ENCODE results near the gene UACA. TPM values are rescaled to one million over a fixed set of nuclear protein-coding genes. Genes with fewer than 3 reads are reported as not detected.

UACA gene
- total and polyA plus RNA-seq, 2 experiments from 2014 or later = 21.5 to 35.8 TPM

- TF ChIP-seq, protein P1, sequence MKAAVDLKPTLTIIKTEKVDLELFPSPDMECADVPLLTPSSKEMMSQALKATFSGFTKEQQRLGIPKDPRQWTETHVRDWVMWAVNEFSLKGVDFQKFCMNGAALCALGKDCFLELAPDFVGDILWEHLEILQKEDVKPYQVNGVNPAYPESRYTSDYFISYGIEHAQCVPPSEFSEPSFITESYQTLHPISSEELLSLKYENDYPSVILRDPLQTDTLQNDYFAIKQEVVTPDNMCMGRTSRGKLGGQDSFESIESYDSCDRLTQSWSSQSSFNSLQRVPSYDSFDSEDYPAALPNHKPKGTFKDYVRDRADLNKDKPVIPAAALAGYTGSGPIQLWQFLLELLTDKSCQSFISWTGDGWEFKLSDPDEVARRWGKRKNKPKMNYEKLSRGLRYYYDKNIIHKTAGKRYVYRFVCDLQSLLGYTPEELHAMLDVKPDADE (IDR thresholded peaks at IDR 0.05) = no peak
- TF ChIP-seq STAT1 (IDR thresholded peaks at IDR 0.05; ENCODE audit: unreplicated experiment) (no peak), JUNB (IDR thresholded peaks at IDR 0.05; ENCODE audit: unreplicated experiment) (no peak), ZNF331 (CRISPR knock-in tag; IDR thresholded peaks at IDR 0.05; ENCODE audit: low read depth) (no peak), ZNF114 (CRISPR knock-in tag; IDR thresholded peaks at IDR 0.05) (no peak)
Measured at GRCh38 chr15:70614221-70614620, 149.1 kb downstream of the UACA start (continued).

GRCh38 chr15:70613271-70613670, 150.1 kb downstream of the UACA start:
- Histone ChIP-seq H3K4me3 (no peak overlapping the region), H3K27me3 (ENCODE audit: insufficient read depth) (no peaks in the 10 kb centered on the region), H3K27ac (ENCODE audit: low read depth) (no peak overlapping the region), H3F3A (replicated peaks; ENCODE audit: low read depth) (no peaks in the 10 kb centered on the region), H3K9me2 (ENCODE audit: insufficient read depth) (peaks cover 8% of the 10 kb centered on the region; the same call in 1 of the 2 replicates), H3K36me3 (ENCODE audit: insufficient read depth) (no peaks in the 10 kb centered on the region), H4K20me1 (replicated peaks; ENCODE audit: insufficient read depth) (no peaks in the 10 kb centered on the region), H3K4me1 (ENCODE audit: insufficient read depth) (peaks cover 10% of the 10 kb centered on the region; the same call in 1 of the 2 replicates), H3K4me2 (no peak overlapping the region), H3K79me2 (replicated peaks; ENCODE audit: insufficient read depth) (no peaks in the 10 kb centered on the region), H2AFZ (no peak overlapping the region)
- Mint-ChIP-seq H3K9me3 (no peaks in the 10 kb centered on the region), H3K27ac (no peak overlapping the region), H3K36me3 (ENCODE audit: low read depth) (no peaks in the 10 kb centered on the region), H3K27me3 (ENCODE audit: insufficient read depth, low read depth, poor library complexity) (peaks cover 1% of the 10 kb centered on the region), H3K4me1 (peaks cover 12% of the 10 kb centered on the region), H3K4me3 (no peak overlapping the region)
- no peak for DNase-seq (ENCODE audit: low spot score)
- no peak for ATAC-seq
- TF ChIP-seq, protein P2, sequence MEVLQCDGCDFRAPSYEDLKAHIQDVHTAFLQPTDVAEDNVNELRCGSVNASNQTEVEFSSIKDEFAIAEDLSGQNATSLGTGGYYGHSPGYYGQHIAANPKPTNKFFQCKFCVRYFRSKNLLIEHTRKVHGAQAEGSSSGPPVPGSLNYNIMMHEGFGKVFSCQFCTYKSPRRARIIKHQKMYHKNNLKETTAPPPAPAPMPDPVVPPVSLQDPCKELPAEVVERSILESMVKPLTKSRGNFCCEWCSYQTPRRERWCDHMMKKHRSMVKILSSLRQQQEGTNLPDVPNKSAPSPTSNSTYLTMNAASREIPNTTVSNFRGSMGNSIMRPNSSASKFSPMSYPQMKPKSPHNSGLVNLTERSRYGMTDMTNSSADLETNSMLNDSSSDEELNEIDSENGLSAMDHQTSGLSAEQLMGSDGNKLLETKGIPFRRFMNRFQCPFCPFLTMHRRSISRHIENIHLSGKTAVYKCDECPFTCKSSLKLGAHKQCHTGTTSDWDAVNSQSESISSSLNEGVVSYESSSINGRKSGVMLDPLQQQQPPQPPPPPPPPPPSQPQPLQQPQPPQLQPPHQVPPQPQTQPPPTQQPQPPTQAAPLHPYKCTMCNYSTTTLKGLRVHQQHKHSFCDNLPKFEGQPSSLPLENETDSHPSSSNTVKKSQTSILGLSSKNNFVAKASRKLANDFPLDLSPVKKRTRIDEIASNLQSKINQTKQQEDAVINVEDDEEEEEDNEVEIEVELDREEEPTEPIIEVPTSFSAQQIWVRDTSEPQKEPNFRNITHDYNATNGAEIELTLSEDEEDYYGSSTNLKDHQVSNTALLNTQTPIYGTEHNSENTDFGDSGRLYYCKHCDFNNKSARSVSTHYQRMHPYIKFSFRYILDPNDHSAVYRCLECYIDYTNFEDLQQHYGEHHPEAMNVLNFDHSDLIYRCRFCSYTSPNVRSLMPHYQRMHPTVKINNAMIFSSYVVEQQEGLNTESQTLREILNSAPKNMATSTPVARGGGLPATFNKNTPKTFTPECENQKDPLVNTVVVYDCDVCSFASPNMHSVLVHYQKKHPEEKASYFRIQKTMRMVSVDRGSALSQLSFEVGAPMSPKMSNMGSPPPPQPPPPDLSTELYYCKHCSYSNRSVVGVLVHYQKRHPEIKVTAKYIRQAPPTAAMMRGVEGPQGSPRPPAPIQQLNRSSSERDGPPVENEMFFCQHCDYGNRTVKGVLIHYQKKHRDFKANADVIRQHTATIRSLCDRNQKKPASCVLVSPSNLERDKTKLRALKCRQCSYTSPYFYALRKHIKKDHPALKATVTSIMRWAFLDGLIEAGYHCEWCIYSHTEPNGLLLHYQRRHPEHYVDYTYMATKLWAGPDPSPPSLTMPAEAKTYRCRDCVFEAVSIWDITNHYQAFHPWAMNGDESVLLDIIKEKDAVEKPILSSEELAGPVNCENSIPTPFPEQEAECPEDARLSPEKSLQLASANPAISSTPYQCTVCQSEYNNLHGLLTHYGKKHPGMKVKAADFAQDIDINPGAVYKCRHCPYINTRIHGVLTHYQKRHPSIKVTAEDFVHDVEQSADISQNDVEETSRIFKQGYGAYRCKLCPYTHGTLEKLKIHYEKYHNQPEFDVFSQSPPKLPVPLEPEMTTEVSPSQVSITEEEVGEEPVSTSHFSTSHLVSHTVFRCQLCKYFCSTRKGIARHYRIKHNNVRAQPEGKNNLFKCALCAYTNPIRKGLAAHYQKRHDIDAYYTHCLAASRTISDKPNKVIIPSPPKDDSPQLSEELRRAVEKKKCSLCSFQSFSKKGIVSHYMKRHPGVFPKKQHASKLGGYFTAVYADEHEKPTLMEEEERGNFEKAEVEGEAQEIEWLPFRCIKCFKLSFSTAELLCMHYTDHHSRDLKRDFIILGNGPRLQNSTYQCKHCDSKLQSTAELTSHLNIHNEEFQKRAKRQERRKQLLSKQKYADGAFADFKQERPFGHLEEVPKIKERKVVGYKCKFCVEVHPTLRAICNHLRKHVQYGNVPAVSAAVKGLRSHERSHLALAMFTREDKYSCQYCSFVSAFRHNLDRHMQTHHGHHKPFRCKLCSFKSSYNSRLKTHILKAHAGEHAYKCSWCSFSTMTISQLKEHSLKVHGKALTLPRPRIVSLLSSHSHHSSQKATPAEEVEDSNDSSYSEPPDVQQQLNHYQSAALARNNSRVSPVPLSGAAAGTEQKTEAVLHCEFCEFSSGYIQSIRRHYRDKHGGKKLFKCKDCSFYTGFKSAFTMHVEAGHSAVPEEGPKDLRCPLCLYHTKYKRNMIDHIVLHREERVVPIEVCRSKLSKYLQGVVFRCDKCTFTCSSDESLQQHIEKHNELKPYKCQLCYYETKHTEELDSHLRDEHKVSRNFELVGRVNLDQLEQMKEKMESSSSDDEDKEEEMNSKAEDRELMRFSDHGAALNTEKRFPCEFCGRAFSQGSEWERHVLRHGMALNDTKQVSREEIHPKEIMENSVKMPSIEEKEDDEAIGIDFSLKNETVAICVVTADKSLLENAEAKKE (CRISPR knock-in tag; IDR thresholded peaks at IDR 0.05) = no peak
- TF ChIP-seq POLR2AphosphoS5 (IDR thresholded peaks at IDR 0.05; ENCODE audit: low read depth) (no peak), NANOG (IDR thresholded peaks at IDR 0.05; ENCODE audit: borderline replicate concordance) (no peak), EZH2phosphoT487 (IDR thresholded peaks at IDR 0.05; ENCODE audit: unreplicated experiment) (no peak), CTCF (conservative IDR thresholded peaks at IDR 0.05; ENCODE audit: low read depth in 2 of 2) (no peak), JUNB (IDR thresholded peaks at IDR 0.05; ENCODE audit: unreplicated experiment) (no peak), REST (IDR thresholded peaks at IDR 0.05; ENCODE audit: unreplicated experiment) (no peak), EZH2 (IDR thresholded peaks at IDR 0.05; ENCODE audit: low read depth, unreplicated experiment) (no peak)
- TF ChIP-seq, protein P1 (IDR thresholded peaks at IDR 0.05) = no peak

Data from GM23338 (cell line).